T-helper 1 cell treated with Interleukin-12 subunit alpha and Interleukin-12 subunit beta and Interleukin-4 antibody, amounts not matched to agents 30 μg/mL and 1 μg/mL, for 36 hours (primary cell): ENCODE measurements around the gene P3H2.

Source experiments
- H3K27ac Mint-ChIP-seq: one replicate; pipeline ENCODE4 v1.8.0; 2021; ENCODE audit warnings: mild to moderate bottlenecking, mixed read lengths
- H3K27me3 Mint-ChIP-seq: one replicate; pipeline ENCODE4 v1.8.0; 2021; ENCODE audit warnings: low read depth, mixed read lengths
- H3K36me3 Mint-ChIP-seq: one replicate; pipeline ENCODE4 v1.8.0; 2021; ENCODE audit warnings: low read depth, mixed read lengths
- H3K4me1 Mint-ChIP-seq: one replicate; pipeline ENCODE4 v1.8.0; 2021; ENCODE audit warnings: low read depth, mixed read lengths
- H3K4me3 Mint-ChIP-seq: one replicate; pipeline ENCODE4 v1.8.0; 2021; ENCODE audit warnings: mild to moderate bottlenecking, moderate library complexity, mixed read lengths
- H3K9me3 Mint-ChIP-seq: one replicate; pipeline ENCODE4 v1.8.0; 2021; ENCODE audit warnings: mixed read lengths

Gene P3H2

DNA sequence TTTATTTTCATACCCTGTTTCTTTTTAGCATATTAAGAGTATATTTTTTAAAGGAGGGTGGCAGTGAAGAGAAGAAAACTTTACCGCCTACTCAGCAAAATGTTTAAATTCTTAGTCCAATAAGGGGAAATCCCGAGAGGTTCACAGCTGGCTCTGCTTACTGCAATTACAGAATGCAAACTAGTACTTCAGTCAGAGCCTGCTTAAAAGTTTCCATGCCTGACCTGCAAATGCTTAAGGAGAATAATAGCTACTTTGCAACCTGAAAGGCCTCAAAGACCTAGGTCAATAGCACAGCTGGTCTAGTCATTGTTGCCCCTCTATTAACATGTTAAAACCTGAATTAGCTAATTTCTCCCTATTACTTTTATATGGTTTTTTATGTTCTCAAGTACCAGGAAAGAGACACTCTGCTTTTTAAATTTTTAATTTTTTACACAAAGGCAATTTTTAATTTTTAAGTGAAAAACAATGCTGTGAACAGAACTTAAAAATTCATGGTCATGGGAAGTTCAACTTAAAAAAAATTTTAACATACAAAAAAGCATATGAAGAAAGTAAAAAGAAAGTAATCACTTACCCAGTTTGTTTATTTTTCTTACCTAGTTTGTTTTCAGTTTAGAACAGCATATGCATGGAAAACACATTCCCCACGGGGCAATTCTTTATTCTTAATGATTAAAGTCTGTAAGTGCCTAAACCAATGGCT lies 79.2 kb downstream of the P3H2 start:
- no peaks in the 10 kb centered on the region for H3K4me1 Mint-ChIP-seq
- H3K27me3 Mint-ChIP-seq: no peaks in the 10 kb centered on the region
- H3K4me3 Mint-ChIP-seq: no peak overlapping the region
- H3K27ac Mint-ChIP-seq: no peak overlapping the region
- no peaks in the 10 kb centered on the region for H3K36me3 Mint-ChIP-seq
- no peaks in the 10 kb centered on the region for H3K9me3 Mint-ChIP-seq

DNA sequence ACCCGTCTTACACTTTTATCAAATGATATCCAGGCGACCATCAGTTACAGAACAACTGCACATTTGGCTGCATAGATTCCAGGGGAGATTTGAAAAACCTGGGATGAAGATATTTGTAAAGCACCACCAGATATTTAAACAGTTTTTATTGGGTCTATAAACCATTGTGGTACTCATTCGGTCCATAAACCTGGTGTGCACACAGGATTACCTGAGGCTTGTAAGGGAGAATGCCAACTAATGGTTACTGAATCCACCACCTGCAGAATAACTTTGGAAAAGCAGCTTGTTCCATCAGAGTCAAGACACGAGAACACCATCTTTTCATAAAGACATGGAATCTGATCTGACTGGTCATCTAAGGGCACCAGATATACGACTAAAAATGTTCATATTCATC lies 80.6 kb downstream of the P3H2 start:
- Mint-ChIP-seq H3K4me3 (no peak overlapping the region), H3K27me3 (peaks cover 3% of the 10 kb centered on the region), H3K27ac (no peak overlapping the region)

DNA sequence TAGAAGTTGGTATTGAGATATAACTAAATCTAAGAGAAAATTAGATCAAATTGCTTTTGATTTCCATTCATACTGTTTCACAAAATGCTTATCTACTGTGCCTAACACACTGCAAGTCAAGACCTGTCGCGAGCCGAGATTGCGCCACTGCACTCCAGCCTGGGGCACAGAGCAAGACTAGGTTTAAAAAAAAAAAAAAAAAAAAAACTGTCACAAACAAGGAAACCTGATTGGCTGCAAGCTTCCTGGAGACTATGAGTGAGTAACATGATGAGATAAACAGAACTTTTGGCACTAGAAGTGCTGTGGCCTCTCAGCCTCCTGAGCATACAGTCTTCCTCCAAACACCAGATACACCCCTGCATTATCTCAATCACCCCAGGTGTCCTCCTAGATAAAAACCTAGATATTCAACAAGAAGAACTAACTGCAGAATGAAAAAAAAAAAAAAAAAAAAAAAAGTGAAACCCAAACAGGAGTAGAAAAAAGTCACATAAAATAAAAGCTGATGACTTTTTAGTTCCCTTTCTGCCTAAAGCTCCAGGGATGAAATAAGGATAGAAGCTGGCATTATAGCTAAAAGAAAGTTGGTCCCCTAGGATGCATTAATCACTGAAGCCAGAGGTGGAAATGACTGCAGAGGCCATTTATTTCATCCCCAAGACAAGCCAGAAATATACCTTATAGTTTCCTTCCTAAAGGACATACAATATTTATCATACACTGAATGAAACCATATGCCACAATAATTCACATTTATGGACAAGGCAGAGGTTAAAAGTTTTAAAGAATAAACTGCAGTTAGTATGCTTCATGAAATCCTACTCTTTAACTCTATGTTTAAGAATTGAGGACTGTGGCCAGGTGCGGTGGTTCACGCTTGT lies 82.4 kb downstream of the P3H2 start:
- peaks cover 3% of the 10 kb centered on the region for H3K27me3 Mint-ChIP-seq
- no peak overlapping the region for H3K4me3 Mint-ChIP-seq
- H3K9me3 Mint-ChIP-seq: no peaks in the 10 kb centered on the region
- no peaks in the 10 kb centered on the region for H3K4me1 Mint-ChIP-seq
- H3K27ac Mint-ChIP-seq: no peak overlapping the region
- no peaks in the 10 kb centered on the region for H3K36me3 Mint-ChIP-seq

More for the DNA sequence above, 80.6 kb downstream of the P3H2 start:
- Mint-ChIP-seq H3K9me3 (no peaks in the 10 kb centered on the region), H3K4me1 (no peaks in the 10 kb centered on the region), H3K36me3 (no peaks in the 10 kb centered on the region)

GRCh38 chr3:190036631-190037030 lies 84.1 kb downstream of the P3H2 start:
- Mint-ChIP-seq H3K4me1 (no peaks in the 10 kb centered on the region), H3K27ac (no peak overlapping the region), H3K9me3 (no peaks in the 10 kb centered on the region), H3K4me3 (no peak overlapping the region), H3K36me3 (no peaks in the 10 kb centered on the region), H3K27me3 (peaks cover 3% of the 10 kb centered on the region)

GRCh38 chr3:190034446-190034845 lies 86.3 kb downstream of the P3H2 start:
- H3K27ac Mint-ChIP-seq: no peak overlapping the region
- no peak overlapping the region for H3K4me3 Mint-ChIP-seq
- H3K27me3 Mint-ChIP-seq: peaks cover 3% of the 10 kb centered on the region
- no peaks in the 10 kb centered on the region for H3K4me1 Mint-ChIP-seq
- H3K36me3 Mint-ChIP-seq: no peaks in the 10 kb centered on the region
- H3K9me3 Mint-ChIP-seq: no peaks in the 10 kb centered on the region

DNA sequence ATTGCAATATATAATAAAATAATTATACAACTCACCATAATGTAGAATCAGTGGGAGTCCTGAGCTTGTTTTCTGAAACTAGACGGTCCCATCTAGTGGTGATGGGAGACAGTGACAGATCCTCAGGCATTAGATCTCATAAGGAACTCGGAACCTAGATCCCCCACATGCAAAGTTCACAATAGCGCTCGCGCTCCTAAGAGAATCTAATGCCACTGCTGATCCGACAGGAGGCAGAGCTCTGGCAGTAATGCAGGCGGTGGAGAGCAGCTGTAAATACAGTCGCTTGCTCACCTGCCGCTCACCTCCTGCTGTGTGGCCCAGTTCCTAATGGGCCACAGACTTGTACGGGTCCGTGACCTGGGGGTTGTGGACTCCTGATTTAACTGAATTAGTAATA lies 87.8 kb downstream of the P3H2 start:
- Mint-ChIP-seq H3K4me3 (no peak overlapping the region), H3K27me3 (peaks cover 3% of the 10 kb centered on the region), H3K4me1 (no peaks in the 10 kb centered on the region), H3K36me3 (no peaks in the 10 kb centered on the region), H3K27ac (no peak overlapping the region), H3K9me3 (no peaks in the 10 kb centered on the region)

GRCh38 chr3:190031887-190032752 lies 88.6 kb downstream of the P3H2 start:
- no peak overlapping the region for H3K27ac Mint-ChIP-seq

DNA sequence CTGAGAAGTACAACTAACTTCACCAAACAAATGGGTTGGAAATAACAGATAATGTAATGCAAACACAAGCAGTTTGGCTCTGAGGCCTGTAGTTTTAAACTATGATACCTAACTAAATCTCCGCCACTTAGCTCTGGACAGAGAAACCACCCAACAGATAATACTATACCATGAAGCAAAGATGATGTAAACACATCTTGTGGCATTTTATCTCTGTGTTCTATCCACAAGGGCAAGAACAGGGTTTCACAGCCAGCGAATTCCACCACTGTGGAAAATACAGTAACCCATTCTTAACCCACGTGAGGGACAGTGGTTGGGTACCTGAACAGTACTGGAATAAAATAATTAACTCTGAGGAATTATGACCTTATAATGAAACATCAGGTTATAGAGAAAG lies 93.6 kb downstream of the P3H2 start:
- no peaks in the 10 kb centered on the region for H3K9me3 Mint-ChIP-seq
- H3K4me3 Mint-ChIP-seq: no peak overlapping the region
- H3K36me3 Mint-ChIP-seq: no peaks in the 10 kb centered on the region
- no peaks in the 10 kb centered on the region for H3K4me1 Mint-ChIP-seq
- no peak overlapping the region for H3K27ac Mint-ChIP-seq
- no peaks in the 10 kb centered on the region for H3K27me3 Mint-ChIP-seq

More at GRCh38 chr3:190031887-190032752, 88.6 kb downstream of the P3H2 start:
- no peaks in the 10 kb centered on the region for H3K9me3 Mint-ChIP-seq
- H3K36me3 Mint-ChIP-seq: no peaks in the 10 kb centered on the region
- no peak overlapping the region for H3K4me3 Mint-ChIP-seq
- peaks cover 3% of the 10 kb centered on the region for H3K27me3 Mint-ChIP-seq
- no peaks in the 10 kb centered on the region for H3K4me1 Mint-ChIP-seq

- H3K9me3 Mint-ChIP-seq: no peaks in the 10 kb centered on the region
These were observed 94.5 kb downstream of the P3H2 start for GRCh38 chr3:190026154-190026553.

DNA sequence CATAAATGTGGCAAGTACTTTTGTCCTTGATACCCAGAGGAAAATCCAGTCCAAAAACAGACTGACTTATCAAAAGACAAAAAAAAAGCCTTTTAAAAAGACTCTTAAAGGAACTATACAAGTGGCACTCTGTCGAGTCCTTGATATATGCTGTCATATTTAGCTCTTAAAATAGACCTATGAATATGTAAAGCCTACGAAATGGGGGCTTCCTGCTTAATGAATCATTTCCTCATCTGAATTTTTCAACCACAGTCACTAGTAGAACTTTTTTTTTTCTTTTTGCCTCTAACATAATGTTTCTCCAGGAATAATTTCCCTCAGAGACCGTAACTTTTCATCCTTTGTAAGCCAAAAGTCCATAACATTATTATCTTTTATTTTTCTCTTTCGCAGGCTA lies 95.8 kb downstream of the P3H2 start:
- no peaks in the 10 kb centered on the region for H3K36me3 Mint-ChIP-seq

More at GRCh38 chr3:190026154-190026553, 94.5 kb downstream of the P3H2 start:
- no peaks in the 10 kb centered on the region for H3K4me1 Mint-ChIP-seq
- H3K4me3 Mint-ChIP-seq: no peak overlapping the region
- no peak overlapping the region for H3K27ac Mint-ChIP-seq
- H3K36me3 Mint-ChIP-seq: no peaks in the 10 kb centered on the region
- peaks cover 3% of the 10 kb centered on the region for H3K27me3 Mint-ChIP-seq

GRCh38 chr3:190019844-190020243 lies 100.9 kb downstream of the P3H2 start:
- H3K27me3 Mint-ChIP-seq: peaks cover 3% of the 10 kb centered on the region
- H3K9me3 Mint-ChIP-seq: no peaks in the 10 kb centered on the region
- no peaks in the 10 kb centered on the region for H3K36me3 Mint-ChIP-seq
- H3K4me3 Mint-ChIP-seq: no peak overlapping the region
- no peaks in the 10 kb centered on the region for H3K4me1 Mint-ChIP-seq
- no peak overlapping the region for H3K27ac Mint-ChIP-seq

More for the DNA sequence above, 95.8 kb downstream of the P3H2 start:
- H3K27ac Mint-ChIP-seq: no peak overlapping the region
- no peak overlapping the region for H3K4me3 Mint-ChIP-seq
- no peaks in the 10 kb centered on the region for H3K4me1 Mint-ChIP-seq
- peaks cover 3% of the 10 kb centered on the region for H3K27me3 Mint-ChIP-seq
- no peaks in the 10 kb centered on the region for H3K9me3 Mint-ChIP-seq

- Mint-ChIP-seq H3K9me3 (no peaks in the 10 kb centered on the region), H3K27me3 (peaks cover 6% of the 10 kb centered on the region), H3K4me1 (no peaks in the 10 kb centered on the region), H3K4me3 (no peak overlapping the region), H3K36me3 (no peaks in the 10 kb centered on the region), H3K27ac (no peak overlapping the region)
These were observed 101.7 kb downstream of the P3H2 start for GRCh38 chr3:190019006-190019405.

- Mint-ChIP-seq H3K36me3 (no peaks in the 10 kb centered on the region), H3K27ac (no peak overlapping the region), H3K27me3 (peaks cover 6% of the 10 kb centered on the region), H3K9me3 (no peaks in the 10 kb centered on the region), H3K4me1 (no peaks in the 10 kb centered on the region), H3K4me3 (no peak overlapping the region)
These were observed 102.2 kb downstream of the P3H2 start for GRCh38 chr3:190018460-190018859.

- no peak overlapping the region for H3K27ac Mint-ChIP-seq
- no peaks in the 10 kb centered on the region for H3K36me3 Mint-ChIP-seq
- H3K4me3 Mint-ChIP-seq: no peak overlapping the region
- peaks cover 6% of the 10 kb centered on the region for H3K27me3 Mint-ChIP-seq
- H3K9me3 Mint-ChIP-seq: no peaks in the 10 kb centered on the region
- H3K4me1 Mint-ChIP-seq: no peaks in the 10 kb centered on the region
These were observed 103.0 kb downstream of the P3H2 start for GRCh38 chr3:190017521-190018288.
